Right atrium auricular region (tissue), 2 donors: Measurements from ENCODE around the gene PARD3B. TPM values are rescaled to one million over a fixed set of nuclear protein-coding genes. Genes with fewer than 3 reads are reported as not detected.
"Not testable (repeated sequence)": the region's sequence is repeated elsewhere in the genome, so short reads cannot be mapped to it uniquely, and the experiment has no call there.

Experiments used
- DNase-seq: peaks from one replicate; pipeline ENCODE4 v3.0.0-alpha.2; 2019; ENCODE audit warnings: low spot score
- H3K27ac ChIP-seq, 2 donors: fragments of 200-600 bp; sonication (generic); 1 replicate in 1 of 2; 2 replicates in 1 of 2; pipeline ENCODE4 v1.5.1; 2016 to 2019
- H3K27me3 ChIP-seq, 2 donors: fragments of 200-600 bp; sonication (generic); one replicate each; pipeline versions ENCODE4 v1.5.1 to v1.6.0; 2017 to 2019
- H3K36me3 ChIP-seq: fragments of 200-600 bp; sonication (generic); one replicate; pipeline ENCODE4 v1.5.1; 2016
- H3K4me1 ChIP-seq, 2 donors: fragments of 200-600 bp; sonication (generic); one replicate each; pipeline versions ENCODE4 v1.5.1 to v1.6.0; 2017 to 2019
- H3K4me3 ChIP-seq, 2 donors: fragments of 200-600 bp; sonication (generic); 1 replicate in 1 of 2; 2 replicates in 1 of 2; pipeline ENCODE4 v1.5.1; 2017 to 2019; ENCODE audit warnings: mild to moderate bottlenecking in 1 of 2, moderate library complexity in 1 of 2
- H3K9me3 ChIP-seq, 2 donors: fragments of 200-600 bp; sonication (generic); one replicate each; pipeline ENCODE4 v1.5.1; 2019
- CTCF ChIP-seq, 2 donors: fragments of 200-600 bp; sonication (generic); IDR thresholded peaks; one replicate each; pipeline ENCODE4 v1.5.1; 2019; ENCODE audit warnings: antibody characterized with exemption in 2 of 2
- total RNA-seq, 2 donors: library from RNA; depleted of rRNA; stranded (reverse); fragments of >200 nt; gene quantifications; one replicate each; pipeline ENCODE4 v1.1.0, GENCODE V29; 2016

The PARD3B gene
- total RNA-seq, 2 donors from 2014 or later, result 7.4 to 12.2 TPM

- Histone ChIP-seq H3K36me3 (no peaks in the 10 kb centered on the region), H3K27me3 (no peaks in the 10 kb centered on the region), H3K4me1 (no peaks in the 10 kb centered on the region), H3K27ac (no peak overlapping the region), H3K4me3 (no peak overlapping the region), H3K9me3 (no peaks in the 10 kb centered on the region)
- DNase-seq, result no peak
- no peak for TF ChIP-seq CTCF (IDR thresholded peaks at IDR 0.05)
Measured at GRCh38 chr2:205216092-205216491, 670.8 kb downstream of the PARD3B start.

- Histone ChIP-seq H3K27me3 (no peaks in the 10 kb centered on the region), H3K4me3 (no peak overlapping the region), H3K36me3 (no peaks in the 10 kb centered on the region), H3K27ac (no peak overlapping the region), H3K4me1 (no peaks in the 10 kb centered on the region), H3K9me3 (no peaks in the 10 kb centered on the region)
- DNase-seq, result no peak
- TF ChIP-seq CTCF (IDR thresholded peaks at IDR 0.05), result no peak
Measured at GRCh38 chr2:205216580-205216979, 671.3 kb downstream of the PARD3B start.

- H3K4me3 ChIP-seq, result no peak overlapping the region
- no peak for TF ChIP-seq CTCF (IDR thresholded peaks at IDR 0.05)
- H3K4me1 ChIP-seq, result no peaks in the 10 kb centered on the region
- no peaks in the 10 kb centered on the region for H3K27me3 ChIP-seq
- DNase-seq, result no peak
- no peak overlapping the region for H3K27ac ChIP-seq
- no peaks in the 10 kb centered on the region for H3K36me3 ChIP-seq
- no peaks in the 10 kb centered on the region for H3K9me3 ChIP-seq
Measured at GRCh38 chr2:205217004-205217403, 671.7 kb downstream of the PARD3B start.

- no peak overlapping the region for H3K27ac ChIP-seq
- no peak overlapping the region for H3K4me3 ChIP-seq
- no peak for TF ChIP-seq CTCF (IDR thresholded peaks at IDR 0.05)
- DNase-seq, result no peak
- H3K36me3 ChIP-seq, result no peaks in the 10 kb centered on the region
- H3K9me3 ChIP-seq, result no peaks in the 10 kb centered on the region
- H3K27me3 ChIP-seq, result no peaks in the 10 kb centered on the region
- no peaks in the 10 kb centered on the region for H3K4me1 ChIP-seq
Measured at GRCh38 chr2:205218056-205218455, 672.8 kb downstream of the PARD3B start.

- H3K27ac ChIP-seq, DNase-seq, H3K36me3 ChIP-seq, H3K27me3 ChIP-seq, H3K4me3 ChIP-seq, H3K4me1 ChIP-seq, H3K9me3 ChIP-seq: not testable (repeated sequence)
Measured at GRCh38 chr2:205218816-205219215, 673.5 kb downstream of the PARD3B start.

GRCh38 chr2:205220559-205220958, 675.3 kb downstream of the PARD3B start:
- Histone ChIP-seq H3K27ac (no peak overlapping the region), H3K9me3 (no peaks in the 10 kb centered on the region), H3K4me1 (no peaks in the 10 kb centered on the region), H3K4me3 (no peak overlapping the region), H3K36me3 (no peaks in the 10 kb centered on the region), H3K27me3 (no peaks in the 10 kb centered on the region)
- DNase-seq, result no peak
- TF ChIP-seq CTCF (IDR thresholded peaks at IDR 0.05), result no peak
